ENCODE measurements around the gene SASH1.

The SASH1 gene

GRCh38 chr6:148548065-148548748 lies 205.6 kb downstream of the SASH1 start:
- TF ChIP-seq CTCF (conservative IDR thresholded peaks at IDR 0.05; ENCODE audit: control insufficient read depth, insufficient read depth, low read depth, low read length), result no peak
- H3K4me3 ChIP-seq (ENCODE audit: control insufficient read depth, low read depth, low read length), result no peak overlapping the region
- peak; percentile 75 for DNase-seq (ENCODE audit: low read depth)

GRCh38 chr6:148548749-148549140 lies 206.1 kb downstream of the SASH1 start:
- no peak for TF ChIP-seq CTCF (conservative IDR thresholded peaks at IDR 0.05; ENCODE audit: control insufficient read depth, insufficient read depth, low read depth, low read length)
- H3K4me3 ChIP-seq (ENCODE audit: control insufficient read depth, low read depth, low read length), result no peak overlapping the region

GRCh38 chr6:148550569-148550968 lies 207.9 kb downstream of the SASH1 start:
- no peak for TF ChIP-seq CTCF (conservative IDR thresholded peaks at IDR 0.05; ENCODE audit: control insufficient read depth, insufficient read depth, low read depth, low read length)
- peak; percentile 19 for DNase-seq (ENCODE audit: low read depth)
- no peak overlapping the region for H3K4me3 ChIP-seq (ENCODE audit: control insufficient read depth, low read depth, low read length)

More at GRCh38 chr6:148548749-148549140, 206.1 kb downstream of the SASH1 start:
- DNase-seq (ENCODE audit: low read depth), result no peak

GRCh38 chr6:148551226-148551625 lies 208.6 kb downstream of the SASH1 start:
- no peak for TF ChIP-seq CTCF (conservative IDR thresholded peaks at IDR 0.05; ENCODE audit: control insufficient read depth, insufficient read depth, low read depth, low read length)
- no peak overlapping the region for H3K4me3 ChIP-seq (ENCODE audit: control insufficient read depth, low read depth, low read length)
- DNase-seq (ENCODE audit: low read depth), result no peak

- no peak for DNase-seq (ENCODE audit: low read depth)
- TF ChIP-seq CTCF (conservative IDR thresholded peaks at IDR 0.05; ENCODE audit: control insufficient read depth, insufficient read depth, low read depth, low read length), result no peak
- H3K4me3 ChIP-seq (ENCODE audit: control insufficient read depth, low read depth, low read length), result no peak overlapping the region
Measured at GRCh38 chr6:148556410-148556809, 213.8 kb downstream of the SASH1 start.

- no peak overlapping the region for H3K4me3 ChIP-seq (ENCODE audit: control insufficient read depth, low read depth, low read length)
- no peak for TF ChIP-seq CTCF (conservative IDR thresholded peaks at IDR 0.05; ENCODE audit: control insufficient read depth, insufficient read depth, low read depth, low read length)
- DNase-seq (ENCODE audit: low read depth), result peak; percentile 39
Measured at GRCh38 chr6:148557796-148558321, 215.2 kb downstream of the SASH1 start.

Data from fibroblast of mammary gland (primary cell).